Hepatocyte (in vitro differentiated cells): Measurements from ENCODE around the gene PRR23E.

Experiments
- EZH2 ChIP-seq: fragments of 200-600 bp; sonication (generic); IDR thresholded peaks from 2 replicates; pipeline ENCODE4 v1.6.1; 2016; ENCODE audit warnings: antibody characterized with exemption, mild to moderate bottlenecking, borderline replicate concordance
- EZH2phosphoT487 ChIP-seq: fragments of 200-600 bp; sonication (generic); IDR thresholded peaks from one replicate; pipeline ENCODE4 v1.6.1; 2018; ENCODE audit warnings: antibody characterized with exemption, mild to moderate bottlenecking, low read depth, moderate library complexity; ENCODE audit not compliant: unreplicated experiment, severe bottlenecking
- TF ChIP-seq, protein P1 (sequence below): fragments of 200-600 bp; sonication (generic); IDR thresholded peaks from 2 replicates; pipeline ENCODE4 v1.5.1; 2016; ENCODE audit warnings: antibody characterized with exemption, mild to moderate bottlenecking; ENCODE audit not compliant: poor library complexity

DNA sequence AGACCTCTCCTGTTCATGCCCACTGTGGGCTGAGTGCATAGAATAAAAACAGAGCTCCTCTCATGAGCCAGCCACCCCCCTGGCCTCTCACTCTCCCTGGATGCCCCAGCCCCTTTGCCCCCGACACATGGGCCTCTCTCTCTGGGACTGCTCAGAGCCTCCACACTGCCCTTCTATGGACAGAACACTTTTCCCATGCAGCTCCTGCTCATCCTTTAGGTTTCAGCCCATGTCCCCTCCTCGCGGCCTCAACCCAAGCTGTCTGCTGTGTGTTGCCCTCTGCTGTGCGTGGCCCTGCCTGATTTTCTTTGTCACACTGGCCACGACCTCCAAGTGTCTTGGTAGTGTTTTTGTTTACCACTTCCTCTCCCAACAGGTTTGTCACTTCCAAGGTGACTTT is 20.7 kb upstream of the PRR23E start:
- TF ChIP-seq, protein P1, sequence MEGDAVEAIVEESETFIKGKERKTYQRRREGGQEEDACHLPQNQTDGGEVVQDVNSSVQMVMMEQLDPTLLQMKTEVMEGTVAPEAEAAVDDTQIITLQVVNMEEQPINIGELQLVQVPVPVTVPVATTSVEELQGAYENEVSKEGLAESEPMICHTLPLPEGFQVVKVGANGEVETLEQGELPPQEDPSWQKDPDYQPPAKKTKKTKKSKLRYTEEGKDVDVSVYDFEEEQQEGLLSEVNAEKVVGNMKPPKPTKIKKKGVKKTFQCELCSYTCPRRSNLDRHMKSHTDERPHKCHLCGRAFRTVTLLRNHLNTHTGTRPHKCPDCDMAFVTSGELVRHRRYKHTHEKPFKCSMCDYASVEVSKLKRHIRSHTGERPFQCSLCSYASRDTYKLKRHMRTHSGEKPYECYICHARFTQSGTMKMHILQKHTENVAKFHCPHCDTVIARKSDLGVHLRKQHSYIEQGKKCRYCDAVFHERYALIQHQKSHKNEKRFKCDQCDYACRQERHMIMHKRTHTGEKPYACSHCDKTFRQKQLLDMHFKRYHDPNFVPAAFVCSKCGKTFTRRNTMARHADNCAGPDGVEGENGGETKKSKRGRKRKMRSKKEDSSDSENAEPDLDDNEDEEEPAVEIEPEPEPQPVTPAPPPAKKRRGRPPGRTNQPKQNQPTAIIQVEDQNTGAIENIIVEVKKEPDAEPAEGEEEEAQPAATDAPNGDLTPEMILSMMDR, result no peak
- TF ChIP-seq EZH2 (no peak), EZH2phosphoT487 (no peak)
